ENCODE data around the gene EPO. TPM values are rescaled to one million over a fixed set of nuclear protein-coding genes. Genes with fewer than 3 reads are reported as not detected.
A peak's percentile ranks its signal among the peaks of the same experiment; 100 is the strongest.
"Not testable (repeated sequence)": the region's sequence is repeated elsewhere in the genome, so short reads cannot be mapped to it uniquely, and the experiment has no call there.

EPO gene
- total RNA-seq, 2 experiments from 2014 or later = not detected

GRCh38 chr7:100688326-100688860, 31.9 kb upstream of the EPO start:
- no peak for DNase-seq
- Mint-ChIP-seq H3K36me3 (peaks cover 12% of the 10 kb centered on the region), H3K27me3 (no peaks in the 10 kb centered on the region), H3K4me1 (peaks cover 25% of the 10 kb centered on the region), H3K4me3 (no peak overlapping the region), H3K27ac (peak overlapping the region; percentile 54), H3K9me3 (no peaks in the 10 kb centered on the region)

- H3K27ac Mint-ChIP-seq = peak overlapping the region; percentile 29
- H3K4me3 Mint-ChIP-seq = no peak overlapping the region
- no peak for DNase-seq
- peaks cover 12% of the 10 kb centered on the region for H3K36me3 Mint-ChIP-seq
- no peaks in the 10 kb centered on the region for H3K9me3 Mint-ChIP-seq
- H3K27me3 Mint-ChIP-seq = no peaks in the 10 kb centered on the region
- peaks cover 25% of the 10 kb centered on the region for H3K4me1 Mint-ChIP-seq
Measured at GRCh38 chr7:100689230-100690135, 30.8 kb upstream of the EPO start.

GRCh38 chr7:100691676-100692577, 28.3 kb upstream of the EPO start:
- Mint-ChIP-seq H3K27ac (peak overlapping the region; percentile 88), H3K36me3 (peaks cover 12% of the 10 kb centered on the region), H3K27me3 (no peaks in the 10 kb centered on the region), H3K9me3 (no peaks in the 10 kb centered on the region), H3K4me1 (peaks cover 37% of the 10 kb centered on the region), H3K4me3 (peak overlapping the region; percentile 96)
- DNase-seq = peak; percentile 81

DNA sequence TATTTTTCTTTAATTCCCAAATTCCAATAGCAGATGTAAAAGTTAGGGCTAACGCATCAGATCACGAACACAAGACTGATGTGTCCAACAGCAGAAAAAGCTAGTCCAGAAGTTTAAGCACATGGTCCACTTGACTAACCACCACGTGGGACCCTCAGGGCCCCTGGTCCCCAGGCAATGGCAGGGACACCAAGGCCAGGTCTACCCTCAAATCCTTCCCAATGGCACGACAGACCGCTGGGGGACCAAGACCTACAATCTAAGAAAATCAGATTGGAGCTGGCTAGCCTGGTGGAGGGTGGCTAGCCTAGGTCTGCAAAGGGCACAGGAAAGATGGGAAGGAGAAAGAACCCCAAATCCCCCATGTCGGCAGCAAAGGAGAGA, 27.7 kb upstream of the EPO start:
- H3K27ac Mint-ChIP-seq = peak overlapping the region; percentile 88
- peak overlapping the region; percentile 96 for H3K4me3 Mint-ChIP-seq
- H3K9me3 Mint-ChIP-seq = no peaks in the 10 kb centered on the region
- no peak for DNase-seq
- H3K36me3 Mint-ChIP-seq = peaks cover 12% of the 10 kb centered on the region
- H3K27me3 Mint-ChIP-seq = no peaks in the 10 kb centered on the region
- H3K4me1 Mint-ChIP-seq = peaks cover 37% of the 10 kb centered on the region

- peak overlapping the region; percentile 88 for H3K27ac Mint-ChIP-seq
- no peaks in the 10 kb centered on the region for H3K27me3 Mint-ChIP-seq
- H3K9me3 Mint-ChIP-seq = no peaks in the 10 kb centered on the region
- peaks cover 12% of the 10 kb centered on the region for H3K36me3 Mint-ChIP-seq
- DNase-seq = no peak
- peaks cover 37% of the 10 kb centered on the region for H3K4me1 Mint-ChIP-seq
- H3K4me3 Mint-ChIP-seq = peak overlapping the region; percentile 96
Measured at GRCh38 chr7:100693312-100694097, 26.8 kb upstream of the EPO start.

DNA sequence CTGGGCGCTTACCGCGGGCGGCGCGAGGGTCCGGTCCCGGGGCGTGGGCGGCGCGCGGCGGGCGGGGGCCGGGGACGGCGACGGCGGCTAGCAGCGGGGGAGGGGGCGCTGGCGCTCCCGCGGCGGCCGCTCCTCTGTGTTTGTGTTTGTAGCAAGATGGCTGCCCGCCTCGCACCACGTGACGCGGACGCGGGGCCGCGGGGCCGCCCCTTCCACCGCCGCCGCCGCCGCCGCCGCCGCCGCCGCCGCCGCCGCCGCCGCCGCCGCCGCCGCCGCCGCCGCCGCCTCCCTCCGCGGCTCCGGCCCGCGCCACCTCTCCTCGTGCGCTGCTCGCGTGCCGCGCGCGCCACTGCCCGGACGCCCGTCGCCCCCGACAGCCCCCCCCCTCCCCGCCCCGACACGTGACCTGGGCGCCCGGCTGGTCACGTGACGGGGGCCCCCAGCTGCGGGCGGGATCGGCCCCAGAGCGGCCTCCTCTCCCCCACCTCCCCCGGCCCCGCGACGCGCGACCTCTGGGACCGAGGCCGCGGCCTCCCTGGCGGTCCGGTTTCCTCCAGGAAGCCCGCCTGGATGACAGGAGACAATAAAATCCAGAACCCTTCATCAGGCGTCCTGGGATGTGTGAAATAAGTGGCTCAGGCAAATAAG, 26.0 kb upstream of the EPO start, which contains the start of gene GIGYF1:
Gene GIGYF1 (minus strand): TSS at position 153 of the 648 bp plus-strand sequence. CDS start 6,012 bp downstream, outside the sequence.
- Mint-ChIP-seq H3K36me3 (peaks cover 12% of the 10 kb centered on the region), H3K4me3 (peak within 1 kb of the TSS; percentile 96), H3K27me3 (no peaks in the 10 kb centered on the region), H3K4me1 (peaks cover 31% of the 10 kb centered on the region), H3K9me3 (no peaks in the 10 kb centered on the region), H3K27ac (peak within 1 kb of the TSS; percentile 88)
- DNase-seq = peak; percentile 75

DNA sequence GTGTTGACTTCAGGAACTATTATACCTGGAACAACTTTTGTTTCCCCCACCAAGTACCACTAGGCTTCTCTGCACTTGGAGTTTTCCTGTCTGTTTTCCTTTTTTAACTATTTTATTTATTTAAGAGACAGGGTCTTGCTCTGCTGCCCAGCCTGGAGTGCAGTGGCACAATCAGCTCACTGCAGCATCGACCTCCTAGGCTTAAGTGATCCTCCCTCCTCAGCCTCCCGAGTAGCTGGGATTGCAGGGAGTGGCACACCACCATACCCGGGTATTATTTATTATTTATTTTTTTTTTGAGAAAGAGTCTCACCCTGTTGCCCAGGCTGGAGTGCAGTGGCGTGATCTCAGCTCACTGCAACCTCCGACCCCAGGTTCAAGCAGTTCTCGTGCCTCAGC, 24.1 kb upstream of the EPO start:
- H3K27ac Mint-ChIP-seq = peak overlapping the region; percentile 83
- H3K27me3 Mint-ChIP-seq = no peaks in the 10 kb centered on the region
- DNase-seq = no peak
- peaks cover 12% of the 10 kb centered on the region for H3K36me3 Mint-ChIP-seq
- H3K9me3 Mint-ChIP-seq = no peaks in the 10 kb centered on the region
- peaks cover 27% of the 10 kb centered on the region for H3K4me1 Mint-ChIP-seq
- H3K4me3 Mint-ChIP-seq = no peak overlapping the region

DNA sequence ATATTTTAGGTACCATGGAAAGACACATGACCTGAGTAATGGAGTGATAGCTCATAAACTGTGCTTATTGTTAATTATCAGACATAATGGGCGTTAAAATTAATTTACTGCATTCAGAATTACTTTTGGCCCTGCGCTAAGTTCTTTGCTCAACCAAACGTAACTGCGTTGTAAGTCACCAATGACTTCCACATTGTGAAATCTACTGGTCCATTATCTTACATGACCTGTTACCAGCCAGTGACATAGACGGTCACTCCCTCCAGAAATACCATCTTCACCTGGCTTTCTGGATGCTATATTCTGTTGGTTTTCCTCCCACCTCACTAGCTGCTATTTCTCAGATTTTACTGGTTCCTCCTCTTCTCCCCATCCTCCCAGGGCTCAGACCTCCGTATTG, 21.2 kb upstream of the EPO start:
- H3K27me3 Mint-ChIP-seq = no peaks in the 10 kb centered on the region
- no peak for DNase-seq
- H3K36me3 Mint-ChIP-seq = no peaks in the 10 kb centered on the region
- no peaks in the 10 kb centered on the region for H3K9me3 Mint-ChIP-seq
- no peak overlapping the region for H3K27ac Mint-ChIP-seq
- H3K4me3 Mint-ChIP-seq = no peak overlapping the region
- H3K4me1 Mint-ChIP-seq = peaks cover 12% of the 10 kb centered on the region

- DNase-seq, H3K27me3 Mint-ChIP-seq, H3K4me3 Mint-ChIP-seq, H3K27ac Mint-ChIP-seq, H3K36me3 Mint-ChIP-seq, H3K4me1 Mint-ChIP-seq, H3K9me3 Mint-ChIP-seq: not testable (repeated sequence)
Measured at GRCh38 chr7:100701089-100701488, 19.2 kb upstream of the EPO start.

- peaks cover 18% of the 10 kb centered on the region for H3K36me3 Mint-ChIP-seq
- peak; percentile 85 for DNase-seq
- peaks cover 7% of the 10 kb centered on the region for H3K4me1 Mint-ChIP-seq
- H3K4me3 Mint-ChIP-seq = peak overlapping the region; percentile 97
- peak overlapping the region; percentile 89 for H3K27ac Mint-ChIP-seq
- H3K9me3 Mint-ChIP-seq = no peaks in the 10 kb centered on the region
- H3K27me3 Mint-ChIP-seq = no peaks in the 10 kb centered on the region
Measured at GRCh38 chr7:100705320-100705752, 14.9 kb upstream of the EPO start.

- H3K4me3 Mint-ChIP-seq = peak within 1 kb of the TSS; percentile 97
- peak; percentile 99 for DNase-seq
- H3K9me3 Mint-ChIP-seq = no peaks in the 10 kb centered on the region
- peaks cover 7% of the 10 kb centered on the region for H3K4me1 Mint-ChIP-seq
- H3K27ac Mint-ChIP-seq = peak within 1 kb of the TSS; percentile 89
- peaks cover 19% of the 10 kb centered on the region for H3K36me3 Mint-ChIP-seq
- H3K27me3 Mint-ChIP-seq = no peaks in the 10 kb centered on the region
Measured at GRCh38 chr7:100705753-100706671, 14.3 kb upstream of the EPO start, which contains the start of gene POP7. Gene POP7, plus strand, starts transcription at chr7:100706121. Its CDS starts 710 bp downstream, at chr7:100706831.

GRCh38 chr7:100706672-100707311, 13.5 kb upstream of the EPO start:
- DNase-seq = no peak
- peaks cover 19% of the 10 kb centered on the region for H3K36me3 Mint-ChIP-seq
- no peaks in the 10 kb centered on the region for H3K27me3 Mint-ChIP-seq
- H3K9me3 Mint-ChIP-seq = no peaks in the 10 kb centered on the region
- H3K27ac Mint-ChIP-seq = peak overlapping the region; percentile 89
- H3K4me1 Mint-ChIP-seq = peaks cover 7% of the 10 kb centered on the region
- peak overlapping the region; percentile 97 for H3K4me3 Mint-ChIP-seq
